ENCODE results near the gene RPL38.
A peak's percentile ranks its signal among the peaks of the same experiment; 100 is the strongest.

The RPL38 gene

DNA sequence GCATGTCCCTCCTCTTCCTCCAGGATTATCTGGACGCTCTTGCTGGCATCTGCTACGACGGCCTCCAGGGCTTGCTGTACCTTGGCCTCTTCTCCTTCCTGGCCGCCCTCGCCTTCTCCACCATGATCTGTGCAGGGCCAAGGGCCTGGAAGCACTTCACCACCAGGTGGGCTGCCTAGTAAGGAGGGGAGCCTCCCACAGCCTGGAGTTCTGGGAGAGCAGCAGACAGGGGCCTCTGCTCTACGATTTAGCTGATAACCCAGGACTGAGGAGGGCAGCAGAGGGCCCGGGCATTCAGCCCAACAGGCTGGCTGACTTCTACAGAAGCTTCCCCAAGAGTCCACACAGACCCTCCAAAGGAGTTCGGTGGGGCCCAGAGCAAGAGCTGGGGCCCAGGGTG is 48.7 kb downstream of the RPL38 start:
- DNase-seq: no peak

DNA sequence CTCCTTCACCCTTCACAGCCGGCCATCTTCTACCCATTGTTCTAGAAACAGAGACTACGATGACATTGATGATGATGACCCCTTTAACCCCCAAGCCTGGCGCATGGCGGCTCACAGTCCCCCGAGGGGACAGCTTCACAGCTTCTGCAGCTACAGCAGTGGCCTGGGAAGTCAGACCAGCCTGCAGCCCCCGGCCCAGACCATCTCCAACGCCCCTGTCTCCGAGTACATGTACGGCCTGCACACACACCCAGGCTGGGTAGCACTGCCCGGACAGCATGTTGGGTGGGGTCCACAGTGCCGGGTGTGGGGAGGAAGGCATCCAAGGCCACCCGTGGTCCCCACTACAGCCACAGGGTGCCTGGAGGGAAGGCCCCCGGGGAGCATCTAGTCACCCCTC is 49.6 kb downstream of the RPL38 start:
- DNase-seq: no peak

DNA sequence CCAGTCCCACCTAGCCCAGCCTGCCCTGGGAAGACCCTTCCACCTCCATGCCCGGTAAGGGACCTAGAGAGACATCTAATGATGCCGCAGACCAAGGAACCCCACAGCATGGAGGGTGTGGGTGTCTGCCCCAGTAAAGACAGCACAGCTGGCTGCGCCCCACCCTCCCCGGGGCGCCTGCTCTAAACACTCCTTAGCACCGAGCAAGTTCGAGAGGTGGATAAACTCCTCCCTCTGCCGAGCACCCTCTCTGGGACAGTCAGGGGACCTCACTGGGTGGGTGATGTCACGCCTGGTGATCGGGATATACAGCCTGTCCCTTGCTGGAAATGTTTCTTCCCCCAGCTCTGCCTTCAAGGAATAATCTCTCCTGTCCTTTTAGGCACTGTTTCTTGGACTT is 53.8 kb downstream of the RPL38 start:
- no peak for DNase-seq

DNA sequence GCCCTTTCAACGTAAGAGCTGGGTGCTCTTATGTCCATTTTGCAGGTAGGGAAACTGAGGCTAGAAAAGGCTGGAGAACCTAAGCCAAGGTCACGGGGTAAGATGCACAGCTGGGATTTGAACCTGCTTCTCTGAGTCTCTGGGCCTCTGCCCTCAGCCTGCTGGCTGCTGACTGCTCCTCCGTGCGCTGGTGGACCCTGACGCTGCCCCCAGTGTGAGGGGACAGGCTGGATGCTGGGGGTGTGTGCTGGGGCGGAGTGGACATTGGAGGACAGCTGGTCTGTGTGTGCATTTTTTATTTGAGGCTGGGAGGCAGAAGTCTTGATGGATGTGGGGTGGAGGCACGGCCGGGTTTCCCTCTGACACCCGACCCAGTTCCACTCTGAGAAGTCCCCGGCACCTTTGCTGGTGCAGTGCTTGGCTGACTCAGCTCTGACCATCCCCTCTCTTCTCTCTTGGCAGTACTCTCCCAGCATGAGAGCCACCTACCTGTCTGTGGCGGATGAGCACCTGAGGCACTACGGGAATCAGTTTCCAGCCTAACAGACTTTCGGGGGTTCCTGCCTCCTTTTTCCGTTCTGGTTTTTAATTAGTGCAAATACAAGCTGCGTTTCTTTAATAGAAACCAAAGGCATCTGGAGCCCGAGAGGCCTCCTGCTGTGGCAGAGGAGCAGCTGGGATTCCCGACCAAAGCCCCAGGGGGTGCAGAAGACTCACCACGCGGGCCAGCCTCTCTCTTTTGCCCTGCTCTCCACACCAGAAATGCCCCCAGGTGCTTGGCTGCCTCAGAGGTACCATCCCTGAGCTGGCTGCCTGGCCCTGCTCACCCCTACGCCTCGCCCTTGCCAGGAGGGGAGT is 56.4 kb downstream of the RPL38 start:
- peak; percentile 30 for DNase-seq
